GM08714 (cell line): Measurements from ENCODE around the gene P3H2.

ENCODE experiments used
- H3K4me3 ChIP-seq: fragments of 200-500 bp; sonication (Bioruptor generic); 2 replicates; pipeline ENCODE4 v1.5.1; 2014; ENCODE audit warnings: mild to moderate bottlenecking, low read length, inconsistent platforms
- ZNF274 ChIP-seq: IDR thresholded peaks from 2 replicates; pipeline ENCODE4 v1.6.1; 2012; ENCODE audit warnings: mild to moderate bottlenecking, low read depth, low read length

Gene P3H2

DNA sequence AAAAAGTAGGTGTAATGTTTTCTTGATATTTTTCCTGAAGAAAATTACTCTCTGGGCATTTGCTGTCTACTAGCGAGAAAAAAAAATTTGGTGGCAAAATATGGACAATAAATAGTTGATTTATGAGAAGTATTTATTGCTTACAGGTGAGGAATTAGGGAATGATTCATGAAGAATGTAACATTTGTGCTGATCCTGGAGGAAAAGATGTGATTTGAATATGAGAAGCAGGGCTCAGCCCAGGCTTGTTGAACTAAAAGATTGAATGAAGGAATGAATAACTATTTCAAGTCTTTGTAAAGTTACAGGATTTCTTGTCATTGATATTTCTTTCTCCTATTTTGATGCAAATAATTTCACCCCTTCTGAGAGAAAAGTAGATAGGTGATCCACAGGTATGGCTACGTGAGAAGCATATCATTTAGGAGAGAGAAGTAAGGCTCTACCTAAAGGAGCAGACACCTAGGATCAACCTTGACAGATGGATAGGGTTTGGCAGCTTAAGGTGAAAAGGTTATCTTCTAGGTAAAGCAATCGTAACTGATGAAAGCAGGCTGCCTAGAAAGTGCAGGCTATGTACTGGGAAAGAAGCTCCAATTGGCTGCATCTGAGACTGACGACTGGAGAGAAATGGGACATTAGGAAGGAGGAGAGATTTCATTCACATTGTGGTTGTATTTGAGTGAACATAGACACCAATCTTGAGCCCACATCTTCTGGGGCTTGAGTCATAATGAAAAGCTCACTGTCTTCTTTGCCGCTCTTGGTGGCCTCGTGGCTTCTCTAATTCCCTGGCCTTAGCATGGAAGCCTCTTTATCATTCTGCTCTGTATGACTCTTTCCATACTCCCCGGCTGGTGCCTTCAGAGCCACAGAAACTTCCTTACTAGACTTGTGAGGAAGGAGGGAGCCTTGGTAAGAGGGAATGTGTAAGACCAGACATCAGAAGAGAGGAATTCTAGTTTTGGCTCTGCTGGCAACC, 106.5 kb downstream of the P3H2 start:
- no peak for TF ChIP-seq ZNF274
- no peak overlapping the region for H3K4me3 ChIP-seq

DNA sequence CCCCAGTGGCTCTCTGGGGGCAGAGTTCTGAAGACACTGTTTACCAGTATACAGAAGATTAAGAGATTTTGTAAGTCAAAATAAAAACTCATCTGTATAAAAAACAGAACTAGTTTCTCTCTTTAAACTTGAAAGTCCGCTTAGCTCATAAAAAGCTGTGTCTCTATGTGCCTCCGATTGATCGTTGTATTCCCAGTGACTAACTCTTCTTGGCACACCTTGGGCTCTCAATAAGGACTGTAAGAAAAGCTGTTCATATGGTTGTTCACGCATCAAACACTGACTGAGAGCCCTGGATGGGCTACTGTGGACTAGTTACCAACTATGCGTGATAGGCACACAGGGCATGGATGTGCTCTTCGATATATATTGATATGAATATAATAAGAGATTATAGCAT, 107.9 kb downstream of the P3H2 start:
- H3K4me3 ChIP-seq, result no peak overlapping the region
- no peak for TF ChIP-seq ZNF274

DNA sequence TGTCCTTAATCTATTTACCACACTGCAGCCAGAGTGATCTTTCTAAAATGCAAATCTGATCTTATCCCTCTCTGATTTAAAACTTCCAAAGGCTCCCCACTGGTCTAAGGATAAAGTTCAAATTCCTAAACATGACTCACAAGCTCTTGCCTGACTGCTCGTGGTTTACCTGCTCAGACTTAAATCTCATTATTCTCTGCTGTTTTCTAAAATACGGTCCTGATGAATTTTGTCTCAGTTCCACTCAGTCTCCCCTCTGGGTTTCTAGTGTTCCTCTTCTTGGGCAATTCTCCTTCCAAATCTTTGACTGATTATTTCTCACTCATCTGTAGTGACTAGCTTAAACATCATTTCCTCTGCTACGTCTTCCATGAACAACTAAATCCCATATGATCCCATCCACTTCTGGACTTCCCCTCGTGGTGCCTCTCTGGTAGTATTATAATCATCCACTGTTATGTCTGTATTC, 108.3 kb downstream of the P3H2 start:
- no peak overlapping the region for H3K4me3 ChIP-seq
- no peak for TF ChIP-seq ZNF274

DNA sequence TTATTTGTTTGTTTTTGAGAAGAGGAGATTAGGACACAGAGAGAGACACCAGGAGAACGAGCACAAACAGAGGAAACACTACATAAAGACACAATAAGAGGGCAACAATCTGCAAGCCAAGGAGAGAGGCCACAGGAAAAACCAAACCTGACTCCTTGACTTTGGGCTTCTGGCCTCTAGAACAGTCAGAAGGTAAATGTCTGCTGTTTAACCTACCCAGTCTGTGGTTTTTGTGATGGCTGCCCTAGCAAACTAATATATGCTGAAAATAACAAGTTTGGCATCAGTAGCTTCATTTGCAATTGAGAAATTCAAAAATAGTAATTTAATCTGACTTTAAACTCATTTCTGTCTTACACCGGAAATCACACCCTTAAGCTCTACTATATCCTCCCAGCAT, 110.2 kb downstream of the P3H2 start:
- no peak for TF ChIP-seq ZNF274
- H3K4me3 ChIP-seq, result no peak overlapping the region

DNA sequence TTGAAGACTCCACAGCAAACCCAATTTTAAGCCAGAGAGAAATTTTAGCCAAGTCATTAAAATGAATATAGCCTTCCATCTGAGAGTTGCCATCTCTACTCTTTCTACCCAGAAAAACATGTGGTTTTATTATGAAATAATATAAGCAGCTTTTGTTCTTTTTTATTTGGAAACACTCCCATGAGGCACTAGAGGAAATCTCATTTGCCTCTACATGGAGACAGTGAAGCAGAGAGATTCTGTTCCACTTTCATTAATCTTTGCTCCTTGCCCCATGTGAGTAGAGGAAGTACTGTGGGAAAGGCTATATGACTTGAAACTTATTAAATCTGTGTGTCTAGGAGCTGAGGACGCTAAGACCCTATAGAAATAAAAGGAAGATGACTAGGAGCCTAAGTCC, 111.1 kb downstream of the P3H2 start:
- no peak overlapping the region for H3K4me3 ChIP-seq
- no peak for TF ChIP-seq ZNF274

DNA sequence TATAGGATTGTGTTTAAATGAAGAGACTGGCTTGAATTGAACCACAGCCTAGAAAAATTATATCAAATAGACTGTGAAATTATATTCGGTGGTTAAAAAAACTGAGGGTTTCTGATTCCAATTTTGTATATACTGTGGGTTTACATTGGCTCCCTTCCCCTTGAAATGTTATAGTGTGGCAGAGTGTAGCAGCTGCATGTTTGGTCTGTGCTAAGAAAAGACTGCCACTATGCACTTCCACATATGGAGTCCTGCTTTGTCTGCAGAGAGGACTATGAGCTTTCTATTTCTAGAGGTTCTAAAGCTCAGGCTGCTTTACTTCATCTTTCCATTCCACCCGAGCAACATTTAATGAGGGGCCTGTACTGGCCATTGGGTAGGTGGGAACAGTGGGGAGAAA, 112.3 kb downstream of the P3H2 start:
- H3K4me3 ChIP-seq, result no peak overlapping the region
- TF ChIP-seq ZNF274, result no peak

DNA sequence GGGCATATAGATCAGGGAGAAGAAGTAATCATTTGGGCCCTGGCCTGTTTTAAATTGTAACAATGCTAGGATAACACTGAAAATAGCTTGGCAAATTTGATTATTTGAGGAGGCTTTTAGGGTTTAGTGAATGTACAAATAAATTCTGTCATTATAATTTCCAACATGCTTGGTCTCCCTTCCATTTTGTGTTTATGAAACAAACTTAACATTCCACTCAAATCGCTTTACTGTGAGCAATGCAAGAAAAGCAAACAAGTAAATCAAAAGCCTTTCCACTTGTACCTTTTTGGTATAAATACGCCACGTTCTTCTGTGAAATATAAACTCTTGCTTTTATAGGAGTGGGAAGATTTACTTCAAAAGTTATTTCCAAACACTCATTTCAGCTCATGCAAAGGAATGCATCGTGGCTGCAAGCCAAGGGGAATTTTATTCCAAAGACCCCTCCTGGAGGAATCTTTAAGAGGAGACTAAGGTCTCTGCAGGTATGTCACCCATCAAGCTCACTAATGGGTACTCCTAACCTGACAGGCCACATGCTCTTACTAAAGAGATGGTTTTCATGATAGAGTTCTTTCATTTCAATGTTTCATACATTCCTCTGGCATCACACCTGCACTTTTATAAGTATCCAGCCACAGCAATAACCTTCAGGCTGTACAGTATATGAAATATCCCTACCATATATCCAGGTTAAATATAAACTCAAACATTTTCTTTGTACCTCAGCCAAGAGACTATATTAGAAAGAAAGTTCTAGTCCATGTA, 115.2 kb downstream of the P3H2 start:
- TF ChIP-seq ZNF274, result no peak
- H3K4me3 ChIP-seq, result no peak overlapping the region

DNA sequence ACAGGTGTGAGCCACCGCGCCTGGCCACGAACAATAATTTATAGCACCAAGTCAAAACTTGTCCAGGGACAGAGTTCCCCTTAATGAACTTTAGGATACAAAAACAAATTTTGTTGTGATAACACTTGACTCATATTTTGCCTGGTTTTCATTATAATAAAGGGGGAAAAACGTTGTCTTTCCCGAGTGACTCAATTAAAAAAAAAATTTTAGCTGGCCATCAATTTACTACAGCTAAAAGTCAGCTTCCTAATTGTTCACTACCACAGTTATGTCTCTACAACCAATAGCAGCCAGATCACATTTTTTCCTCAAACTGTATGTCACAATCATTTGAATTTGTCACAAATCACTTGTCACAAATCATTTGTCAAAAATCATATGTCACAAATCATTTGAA, 116.0 kb downstream of the P3H2 start:
- no peak for TF ChIP-seq ZNF274
- no peak overlapping the region for H3K4me3 ChIP-seq

DNA sequence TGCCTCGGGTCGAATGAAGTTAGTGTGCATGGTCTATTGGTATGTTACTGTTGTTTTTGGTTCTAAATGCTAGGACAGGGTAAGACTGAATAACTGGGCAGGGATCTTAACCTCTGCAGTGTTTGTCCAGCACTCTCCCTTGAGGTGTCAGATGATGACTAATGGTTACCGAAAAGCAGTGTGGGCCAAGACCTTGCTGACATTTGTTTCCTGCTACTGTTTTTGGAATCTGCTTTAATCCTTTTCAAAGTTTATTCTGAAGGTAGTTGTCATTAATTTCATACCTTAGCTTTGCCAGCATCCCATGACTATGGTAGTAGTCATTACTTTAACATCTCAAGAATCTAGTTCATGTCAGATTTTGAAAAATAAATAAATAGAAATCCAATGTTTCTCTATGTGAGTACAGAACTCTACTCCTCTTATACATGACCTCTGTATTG, 117.0 kb downstream of the P3H2 start:
- H3K4me3 ChIP-seq, result no peak overlapping the region

DNA sequence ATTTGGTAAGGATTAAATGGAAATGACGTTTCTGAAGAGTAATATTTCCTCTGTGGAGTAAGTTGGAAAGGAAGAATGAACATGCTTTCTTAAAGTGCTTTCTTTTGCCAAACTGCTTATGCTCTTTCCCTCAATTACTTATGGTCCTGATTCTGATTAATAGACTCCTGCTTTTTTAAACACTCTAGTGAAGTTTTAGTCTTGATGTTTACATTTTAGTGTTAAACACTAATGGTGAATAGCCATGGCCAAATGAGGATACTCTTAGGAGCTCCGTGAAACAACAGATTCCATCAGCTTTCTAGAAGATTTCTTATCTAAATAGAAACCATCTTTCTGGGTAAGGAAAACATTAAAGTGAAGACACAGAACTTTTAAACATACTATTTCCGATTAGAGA, 117.6 kb downstream of the P3H2 start:
- no peak for TF ChIP-seq ZNF274
- no peak overlapping the region for H3K4me3 ChIP-seq

More for the DNA sequence above, 117.0 kb downstream of the P3H2 start:
- TF ChIP-seq ZNF274, result no peak

DNA sequence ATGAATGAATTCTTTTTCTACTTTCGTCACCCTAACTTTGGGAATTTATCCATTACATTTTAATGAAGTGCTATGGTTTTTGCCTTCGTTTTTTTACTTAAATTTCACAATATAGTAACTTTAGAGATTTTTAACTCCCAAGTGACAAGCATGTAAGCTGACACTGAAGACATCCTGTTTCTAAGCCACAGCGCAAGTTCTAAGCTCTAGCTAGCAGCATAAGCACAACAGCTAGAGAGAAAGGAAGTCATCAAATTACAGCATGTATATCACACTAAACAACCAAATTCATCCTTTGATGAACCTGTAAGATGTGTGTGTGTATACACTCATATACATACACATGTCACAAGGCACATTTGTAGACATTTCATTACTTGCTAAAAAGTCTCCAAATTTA, 119.3 kb downstream of the P3H2 start:
- TF ChIP-seq ZNF274, result no peak
- H3K4me3 ChIP-seq, result no peak overlapping the region

DNA sequence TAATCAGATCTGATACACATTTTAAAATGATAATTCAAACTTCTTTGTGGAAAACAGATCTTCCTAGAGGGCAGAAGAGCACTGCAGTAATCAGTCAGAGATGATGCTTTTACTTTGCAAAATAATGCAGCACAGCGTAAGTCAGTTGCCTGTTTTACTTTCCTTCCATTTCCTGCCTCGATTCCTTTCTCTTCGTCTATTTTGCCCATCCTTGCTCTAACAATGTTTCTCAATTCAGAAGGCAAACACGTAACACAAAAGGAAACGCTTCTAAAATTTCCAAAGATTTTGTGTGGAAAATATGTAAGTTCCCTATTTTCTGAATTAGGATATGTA, 119.9 kb downstream of the P3H2 start:
- H3K4me3 ChIP-seq, result no peak overlapping the region
- no peak for TF ChIP-seq ZNF274

DNA sequence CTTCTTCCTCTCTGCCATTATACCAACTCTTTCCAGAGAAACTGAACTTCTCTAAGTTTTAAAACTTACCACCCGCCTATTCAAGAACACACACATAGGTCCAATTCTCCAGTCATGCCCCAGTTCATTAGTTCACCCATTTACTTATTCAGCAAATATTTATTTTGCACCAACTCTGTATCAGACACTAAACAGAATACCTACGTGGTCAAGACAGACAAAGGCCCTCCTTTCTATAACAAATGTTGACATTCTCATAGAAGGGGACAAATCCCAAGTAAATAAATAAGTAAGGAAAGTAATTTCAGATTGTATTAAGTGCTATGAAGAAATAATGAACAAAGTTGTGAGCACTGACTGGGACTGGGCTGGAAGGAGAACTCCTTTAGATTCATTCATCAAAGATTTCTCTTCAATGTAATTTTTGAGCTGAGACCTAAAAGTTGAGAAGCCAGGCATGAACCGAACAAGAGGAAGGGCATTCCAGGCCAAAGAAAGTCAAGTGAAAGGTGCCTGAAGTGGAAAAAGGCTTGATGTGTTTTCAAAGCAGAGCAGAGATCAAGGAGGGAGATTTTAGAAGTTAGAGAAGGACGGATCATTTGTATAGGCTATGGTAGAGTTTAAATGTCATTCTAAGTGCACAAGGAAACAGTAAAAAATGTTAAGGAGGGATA, 120.4 kb downstream of the P3H2 start:
- TF ChIP-seq ZNF274, result no peak
- no peak overlapping the region for H3K4me3 ChIP-seq

DNA sequence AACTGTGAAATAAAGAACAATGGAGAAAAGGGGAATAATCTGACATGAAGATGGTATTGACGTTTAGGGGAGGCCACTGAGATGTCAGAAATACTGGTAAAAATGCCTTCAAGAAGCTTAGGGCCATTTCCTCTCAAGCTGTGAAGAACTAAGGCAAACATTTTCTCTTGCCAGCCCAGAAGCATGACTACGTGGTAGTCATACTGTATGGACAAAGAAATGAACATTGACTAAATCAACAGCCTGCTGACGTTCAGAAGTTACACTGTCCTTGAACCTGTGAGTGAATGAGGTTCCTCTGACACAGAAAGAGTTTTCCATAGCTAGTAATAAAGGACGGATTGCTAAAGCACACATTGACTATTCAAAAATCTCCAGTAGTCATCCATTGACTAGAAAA, 121.0 kb downstream of the P3H2 start:
- TF ChIP-seq ZNF274, result no peak
- no peak overlapping the region for H3K4me3 ChIP-seq
